Right ventricle myocardium superior (tissue), 1 donor: Measurements from ENCODE around the gene NPAS3. TPM values are rescaled to one million over a fixed set of nuclear protein-coding genes. Genes with fewer than 3 reads are reported as not detected.

Experiments
- ATAC-seq: fragments of 200-7000 bp; cut with Tn5 transposase; one replicate; pipeline ENCODE4 v1.9.1; 2020; ENCODE audit warnings: mild to moderate bottlenecking; ENCODE audit not compliant: poor library complexity
- DNase-seq: peaks from one replicate; pipeline ENCODE4 v3.0.0-alpha.2; 2020
- intact Hi-C: fragments of 100-400 bp; cut with DNase I; formaldehyde crosslinking; loops from one replicate; pipeline ENCODE4 v1.11.2; 2022
- total RNA-seq: library from RNA; stranded (reverse); fragmentation: NEBNext Ultra II Directional; extraction: Animal tissue kit (Norgen Biotek cat#: 25700); gene quantifications from one replicate; pipeline ENCODE4 v1.2.1, GENCODE V29; 2021
- donor health status: DM: no; HTN: yes; CAD: no; lungs with severe emphysema.

The NPAS3 gene
- total RNA-seq, 1 donor from 2014 or later: 1.7 TPM

DNA sequence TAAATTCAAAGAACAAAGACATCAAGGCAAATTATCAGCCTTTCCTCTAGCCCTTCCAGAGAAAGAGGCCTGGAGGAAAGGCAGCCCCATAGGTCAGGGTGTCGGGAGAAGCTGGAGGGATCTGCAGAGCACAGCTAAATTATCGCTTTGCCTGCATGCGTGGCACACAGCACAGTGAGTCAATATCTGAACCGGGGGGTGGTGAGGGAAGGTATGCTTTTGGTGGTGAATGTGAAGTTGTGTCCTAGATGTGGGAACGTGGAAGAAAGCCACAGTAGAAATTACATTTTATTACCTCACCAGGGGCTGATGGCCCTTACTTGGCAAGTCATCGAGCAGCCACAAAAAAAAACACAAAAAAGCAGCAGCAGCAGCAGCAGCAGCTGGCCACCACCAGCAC is 769.0 kb downstream of the NPAS3 start:
- DNase-seq: no peak
- intact Hi-C loops: no loop called here
- no peak for ATAC-seq

DNA sequence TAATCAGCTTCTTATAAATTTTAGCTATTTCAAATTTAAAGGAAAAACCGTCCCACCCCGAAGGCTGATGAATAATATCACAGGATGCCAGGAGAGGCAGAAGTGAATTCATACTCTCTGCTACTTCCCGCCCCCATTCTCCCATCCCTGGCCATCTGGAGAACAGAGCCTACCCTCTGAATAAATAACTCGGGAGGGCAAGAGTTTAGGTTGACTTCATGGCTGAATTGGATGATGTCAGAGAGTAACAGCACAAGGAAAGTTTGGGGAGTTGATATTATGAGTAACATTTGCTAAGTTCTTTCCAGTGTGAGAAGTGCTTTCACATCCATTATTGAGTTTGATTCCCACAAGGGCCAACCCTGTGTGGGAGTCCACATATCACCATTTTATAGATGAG is 770.6 kb downstream of the NPAS3 start:
- no peak for ATAC-seq
- intact Hi-C loops: no loop called here

DNA sequence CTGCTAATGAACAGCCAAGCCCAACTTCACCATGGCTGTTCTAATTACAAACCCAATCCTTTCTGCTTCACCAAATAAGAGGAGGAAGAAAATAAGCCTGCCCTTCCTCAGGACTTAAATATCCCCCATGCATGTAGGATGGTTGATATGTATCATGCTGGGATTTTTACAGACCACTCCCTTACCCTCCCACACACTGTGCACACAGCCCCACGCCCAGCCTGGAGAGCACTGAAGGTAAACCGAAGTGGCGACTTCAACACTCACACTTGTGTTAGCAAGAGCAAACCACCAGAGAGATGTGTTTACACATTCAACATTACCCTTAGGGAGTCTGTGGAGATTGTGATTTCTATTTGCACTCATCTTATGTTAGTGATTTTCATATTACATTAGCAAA is 771.0 kb downstream of the NPAS3 start:
- ATAC-seq: no peak
- DNase-seq: no peak
- intact Hi-C loops: no loop called here

More for the DNA sequence above, 770.6 kb downstream of the NPAS3 start:
- no peak for DNase-seq

DNA sequence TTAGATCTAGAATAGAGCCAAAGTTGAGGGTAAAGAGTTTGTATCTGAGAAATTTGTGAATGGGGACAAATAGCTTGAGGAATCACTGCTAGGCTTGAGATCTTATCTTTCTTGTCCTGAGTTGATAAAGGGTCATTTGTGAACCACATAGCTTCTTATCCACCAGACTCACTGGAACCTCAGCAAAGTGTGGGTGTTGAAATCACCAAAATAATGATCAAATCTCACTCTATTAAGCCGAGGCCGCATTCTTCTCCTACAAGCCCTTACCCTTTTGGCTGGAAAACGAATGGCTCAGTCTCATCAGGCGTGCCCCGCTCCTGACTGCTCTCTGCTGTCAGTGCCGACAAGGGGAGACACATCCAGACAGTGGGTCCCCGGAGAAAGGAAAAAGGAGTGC is 771.6 kb downstream of the NPAS3 start:
- intact Hi-C loops: no loop called here
- DNase-seq: no peak
- ATAC-seq: no peak

DNA sequence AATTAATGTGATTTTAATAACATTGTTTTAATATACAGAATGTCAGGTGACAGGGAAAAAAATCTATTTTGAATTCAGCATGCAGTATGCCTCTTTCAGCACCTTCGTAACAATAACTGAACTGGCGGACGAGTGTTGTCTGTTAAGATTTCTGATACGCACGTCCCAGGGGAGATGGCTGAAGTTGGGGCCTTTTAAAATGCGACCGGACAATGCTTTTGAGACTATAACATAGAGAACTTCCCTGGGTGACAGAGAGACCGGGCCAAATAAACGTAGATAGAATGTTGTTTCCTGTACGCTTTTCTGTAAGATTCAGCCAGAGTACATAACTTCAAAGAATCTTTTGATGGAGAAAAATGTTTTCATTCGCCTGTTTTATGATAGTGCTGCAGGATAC is 772.5 kb downstream of the NPAS3 start:
- intact Hi-C loops: no loop called here
- no peak for DNase-seq
- ATAC-seq: no peak

DNA sequence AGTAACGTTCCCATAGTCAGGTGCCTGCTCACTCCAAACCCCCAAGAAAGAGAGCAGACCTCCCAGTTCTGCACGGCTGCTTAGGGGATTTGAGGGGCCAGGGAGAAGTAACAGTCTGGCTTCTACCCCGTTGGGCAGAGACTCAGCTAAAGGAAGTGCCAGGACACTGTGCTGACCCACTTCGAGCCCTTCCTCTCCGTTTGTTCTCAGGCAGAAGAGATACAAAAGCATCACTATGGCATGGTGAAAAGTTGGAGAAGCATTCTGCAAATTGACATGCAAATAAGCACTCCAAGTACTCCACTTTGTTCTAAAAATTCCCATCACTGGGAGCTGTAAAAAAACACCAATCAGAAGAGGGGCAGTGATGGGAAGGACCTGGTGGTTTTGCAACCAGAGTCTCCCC is 773.1 kb downstream of the NPAS3 start:
- ATAC-seq: no peak

DNA sequence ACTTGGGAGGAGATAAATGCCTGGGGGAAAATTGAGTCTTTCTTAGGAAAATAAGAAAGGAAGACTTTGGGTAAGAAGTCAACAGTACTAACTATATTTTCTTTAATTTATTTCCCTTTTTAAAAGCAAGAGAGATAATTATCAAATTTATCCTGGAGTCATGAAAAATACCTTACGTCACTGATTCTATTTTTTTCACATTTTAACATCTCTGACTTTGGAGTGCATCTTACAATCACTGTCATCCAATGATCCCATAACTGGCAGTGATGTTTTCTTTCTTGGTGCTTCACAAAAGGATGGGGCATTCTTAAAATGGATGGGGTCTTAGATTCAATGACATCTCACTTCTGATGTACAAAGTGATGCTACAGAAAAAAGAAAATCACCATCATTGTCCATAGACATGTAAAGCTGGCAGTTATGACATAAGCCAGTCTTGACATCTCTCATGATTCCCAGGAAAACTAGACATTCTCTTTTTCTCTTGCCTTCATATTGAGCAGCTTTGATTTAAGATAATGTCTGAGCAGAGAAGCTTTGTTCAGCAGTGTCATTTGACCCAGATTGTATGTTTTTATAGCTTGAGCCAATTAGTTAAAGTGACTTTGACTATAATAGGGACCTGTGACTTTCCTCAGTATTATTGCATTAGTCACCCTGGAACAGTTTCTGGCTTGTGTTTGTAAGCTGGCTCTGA is 776.0 kb downstream of the NPAS3 start:
- intact Hi-C loops: no loop called here
- DNase-seq: no peak
- ATAC-seq: no peak

More for the DNA sequence above, 773.1 kb downstream of the NPAS3 start:
- DNase-seq: no peak
- intact Hi-C loops: no loop called here

DNA sequence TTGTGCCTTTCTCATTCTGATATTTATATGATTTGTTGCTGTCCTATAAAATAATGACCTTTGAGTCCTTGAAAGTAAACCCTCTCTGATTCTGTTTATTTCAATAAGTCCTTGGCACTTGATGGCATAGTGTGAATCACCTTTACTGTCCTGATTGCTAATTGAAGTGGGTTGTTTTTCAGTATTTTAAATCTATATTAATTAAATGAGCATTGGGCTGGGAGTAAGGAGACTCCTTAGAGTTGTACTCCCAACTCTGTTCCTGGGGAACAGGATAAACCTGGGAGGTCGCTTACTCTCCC is 776.5 kb downstream of the NPAS3 start:
- intact Hi-C loops: no loop called here
- no peak for ATAC-seq
- DNase-seq: no peak

DNA sequence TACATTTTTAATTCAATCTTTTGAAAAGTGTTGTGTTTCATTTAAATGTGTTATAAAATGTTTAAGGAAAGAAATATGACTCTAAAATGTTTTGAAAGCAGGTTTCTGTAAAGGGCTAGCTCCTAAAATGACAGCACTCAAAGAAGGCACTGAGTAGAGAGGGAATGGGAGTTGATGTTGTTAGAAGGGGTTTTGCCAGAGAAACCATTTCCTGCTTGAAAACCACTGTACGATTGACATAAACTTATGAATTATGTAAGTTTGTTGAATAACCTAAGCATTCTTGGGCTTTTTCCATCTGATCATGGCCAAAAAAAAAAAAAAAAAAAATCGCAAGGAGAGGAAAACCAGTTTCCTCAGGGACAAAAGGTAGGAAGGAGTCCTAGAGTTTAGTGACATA is 778.2 kb downstream of the NPAS3 start:
- ATAC-seq (no peak), DNase-seq (no peak)
- intact Hi-C loops: no loop called here

DNA sequence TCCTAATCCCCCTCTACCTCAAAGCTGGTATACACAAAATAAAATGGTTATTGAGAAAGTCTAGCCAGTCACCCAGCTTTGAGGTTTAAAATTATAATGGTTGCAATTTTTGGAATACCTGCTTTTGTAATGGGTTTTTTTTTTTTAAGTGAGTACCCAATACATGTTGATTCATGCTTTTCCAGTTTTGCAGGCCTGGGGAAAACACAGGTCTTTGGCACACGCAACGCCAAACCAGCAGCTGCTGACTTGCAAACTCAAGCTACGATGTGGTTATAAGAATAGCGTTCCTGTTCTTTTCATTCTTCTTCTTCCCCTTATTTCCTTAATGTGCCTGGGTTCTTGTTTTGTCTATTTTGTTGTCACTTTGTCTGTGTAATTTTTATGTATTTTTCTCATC is 779.2 kb downstream of the NPAS3 start:
- DNase-seq (no peak), ATAC-seq (no peak)
- intact Hi-C loops: no loop called here

DNA sequence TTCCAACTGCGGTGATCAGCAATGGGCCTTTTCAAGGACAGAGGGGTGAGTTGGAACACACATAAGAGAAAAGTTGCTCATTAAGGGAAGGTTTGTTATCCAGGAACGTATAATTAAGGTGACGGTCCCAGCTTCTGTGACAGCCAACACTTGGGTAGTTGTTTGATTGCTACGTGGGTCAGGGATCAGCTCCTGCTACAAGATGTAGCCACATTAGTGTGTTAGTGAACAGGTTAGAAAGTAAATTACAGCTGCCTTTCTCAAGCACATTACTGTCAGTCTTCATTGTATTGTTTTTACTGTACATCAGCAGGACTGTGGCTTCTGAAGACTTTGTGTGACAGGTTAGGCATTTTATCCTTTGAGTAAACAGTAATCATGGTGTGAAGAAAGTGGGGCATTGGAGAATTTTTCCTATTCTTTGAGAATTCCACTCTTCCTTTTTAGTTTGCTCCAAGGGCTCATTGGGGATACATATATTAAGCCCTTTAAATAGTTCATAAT is 781.7 kb downstream of the NPAS3 start:
- DNase-seq: no peak
- intact Hi-C loops: no loop called here
- ATAC-seq: no peak

DNA sequence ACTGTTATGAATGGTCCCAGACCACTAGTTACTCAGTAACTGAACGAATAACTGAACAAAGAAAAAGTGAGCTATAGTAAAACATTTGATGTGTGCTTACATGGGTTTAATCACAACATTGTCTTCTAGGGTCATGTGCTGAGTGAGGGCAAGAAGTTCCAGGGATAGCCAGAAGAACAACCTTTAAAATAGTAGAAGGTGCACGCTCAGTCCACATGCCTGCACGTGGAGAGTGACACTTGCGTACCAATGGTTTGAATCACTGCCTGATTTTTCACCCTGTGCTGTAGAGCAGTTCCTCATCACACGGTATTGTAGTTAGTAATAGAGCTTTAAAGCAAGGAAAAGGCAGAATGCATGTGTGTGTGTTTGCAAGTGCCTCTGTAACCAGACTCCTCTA is 788.0 kb downstream of the NPAS3 start:
- ATAC-seq (no peak), DNase-seq (no peak)
- intact Hi-C loops: no loop called here

DNA sequence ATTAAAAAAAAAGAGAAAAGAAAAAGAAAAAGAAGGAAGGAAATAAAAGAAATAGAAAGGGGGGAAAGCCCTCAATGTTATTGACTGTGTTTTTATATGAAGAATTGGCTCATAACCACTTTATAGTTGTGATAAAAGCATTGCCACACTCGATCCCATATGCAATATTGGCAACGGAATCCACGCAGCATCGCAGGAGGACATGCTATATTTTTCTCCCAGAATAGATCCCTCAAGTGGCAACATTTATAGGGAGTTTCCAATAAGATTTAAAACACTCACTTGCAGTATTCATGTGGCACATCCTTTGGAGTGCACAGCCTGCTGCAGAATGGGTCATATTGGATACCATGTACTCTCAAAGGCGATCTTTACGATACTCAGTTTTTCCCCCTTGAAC is 788.9 kb downstream of the NPAS3 start:
- intact Hi-C loops: no loop called here
- ATAC-seq (no peak), DNase-seq (no peak)

DNA sequence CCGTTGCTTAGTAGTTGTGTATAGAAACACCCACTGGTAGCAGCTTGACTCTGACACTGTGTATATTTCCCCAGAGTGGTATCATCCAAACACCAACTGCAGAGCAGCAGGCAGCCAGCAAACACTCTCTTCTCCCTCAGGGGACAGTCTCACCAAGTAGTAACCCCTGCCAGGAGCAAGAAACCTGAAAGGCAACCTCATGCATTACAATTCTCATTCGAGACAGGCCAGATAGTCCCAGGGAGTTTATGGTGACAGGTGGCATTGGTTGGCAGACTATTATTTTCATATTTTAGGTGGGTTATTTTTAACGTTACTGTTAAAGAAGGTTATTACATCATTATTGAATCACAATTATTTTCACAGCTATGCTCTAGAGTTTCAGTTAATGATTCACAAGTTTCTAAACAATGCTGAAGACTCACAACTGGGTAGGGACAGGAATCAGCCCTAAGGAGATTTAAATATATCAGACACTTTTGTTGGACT is 789.4 kb downstream of the NPAS3 start:
- intact Hi-C loops: no loop called here
- no peak for DNase-seq
- ATAC-seq: no peak

DNA sequence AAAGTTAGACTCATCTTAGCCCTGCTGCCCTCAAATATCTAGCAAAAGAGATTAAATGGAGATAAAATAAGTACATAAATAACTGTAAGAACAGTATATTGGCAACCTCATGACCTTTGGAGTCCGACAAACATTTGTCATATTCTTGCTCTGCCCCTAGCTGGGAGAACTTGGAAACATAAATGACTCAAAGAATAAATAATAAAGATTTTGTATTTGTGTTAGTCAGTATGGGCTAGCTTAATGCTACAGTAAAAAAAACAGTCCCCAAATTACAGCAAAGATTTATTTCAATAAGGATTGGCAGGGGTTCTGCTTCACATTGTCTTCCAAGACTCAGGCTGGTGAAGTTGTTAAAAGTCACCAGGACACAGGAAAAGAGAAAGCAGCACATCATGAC is 791.5 kb downstream of the NPAS3 start:
- DNase-seq: no peak
- no peak for ATAC-seq
- intact Hi-C loops: no loop called here

DNA sequence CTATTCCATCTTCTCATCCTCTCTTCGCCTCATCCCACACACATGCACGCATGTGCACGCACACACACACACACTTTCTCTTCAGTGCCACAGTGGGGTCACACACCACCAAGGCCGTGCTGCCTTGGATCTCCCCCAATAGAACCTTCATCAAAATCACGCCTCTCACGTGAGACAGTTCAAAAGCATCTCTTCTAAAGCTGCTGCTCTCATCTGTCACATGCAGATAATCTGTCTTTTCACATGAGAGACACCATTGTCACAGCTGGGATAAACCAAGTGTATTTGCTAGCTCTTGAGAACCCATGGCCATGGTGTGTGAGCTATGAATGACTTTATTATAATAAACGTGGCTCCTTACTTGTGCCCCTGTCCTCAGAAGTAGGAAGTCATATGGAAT is 793.5 kb downstream of the NPAS3 start:
- intact Hi-C loops: no loop called here
- no peak for DNase-seq
- ATAC-seq: no peak

DNA sequence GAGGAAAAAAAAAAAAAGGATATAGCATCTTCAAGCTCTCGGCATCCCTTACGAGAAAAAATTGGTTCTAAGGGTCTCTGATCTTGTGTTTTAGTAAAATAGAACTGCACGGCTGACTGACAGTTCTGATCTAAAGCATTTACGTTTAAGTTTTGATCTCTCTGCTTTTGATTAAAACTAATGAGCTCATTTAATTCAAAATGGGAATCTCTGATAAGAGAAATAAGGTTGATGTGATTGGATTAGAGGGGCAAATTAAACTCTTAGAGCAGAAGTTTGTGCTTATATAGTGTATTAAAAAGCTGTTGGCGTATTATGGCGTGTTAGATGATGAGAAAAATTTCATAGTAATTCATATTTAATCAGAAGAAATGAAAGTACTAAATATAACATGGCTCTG is 794.6 kb downstream of the NPAS3 start:
- intact Hi-C loops: no loop called here
- ATAC-seq (no peak), DNase-seq (no peak)

DNA sequence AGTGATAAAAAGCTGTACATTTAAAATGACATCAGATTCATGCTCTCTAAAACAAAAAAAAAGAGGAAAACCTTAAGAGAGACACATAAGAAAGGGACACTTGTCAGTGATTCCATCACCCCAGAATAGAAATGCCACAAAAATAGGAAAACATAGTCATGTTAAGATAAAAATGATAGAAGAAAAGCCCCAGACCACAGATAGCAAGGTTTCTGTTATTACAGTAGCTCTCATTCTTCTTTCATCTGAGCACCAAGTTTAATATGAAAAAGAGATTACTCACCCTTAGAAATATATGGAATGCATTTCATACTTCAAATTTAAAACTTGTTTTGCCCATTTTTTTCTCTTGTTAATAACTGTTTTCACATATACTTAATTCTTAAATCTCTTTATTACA is 795.0 kb downstream of the NPAS3 start:
- DNase-seq: no peak
- intact Hi-C loops: no loop called here
- ATAC-seq: no peak

DNA sequence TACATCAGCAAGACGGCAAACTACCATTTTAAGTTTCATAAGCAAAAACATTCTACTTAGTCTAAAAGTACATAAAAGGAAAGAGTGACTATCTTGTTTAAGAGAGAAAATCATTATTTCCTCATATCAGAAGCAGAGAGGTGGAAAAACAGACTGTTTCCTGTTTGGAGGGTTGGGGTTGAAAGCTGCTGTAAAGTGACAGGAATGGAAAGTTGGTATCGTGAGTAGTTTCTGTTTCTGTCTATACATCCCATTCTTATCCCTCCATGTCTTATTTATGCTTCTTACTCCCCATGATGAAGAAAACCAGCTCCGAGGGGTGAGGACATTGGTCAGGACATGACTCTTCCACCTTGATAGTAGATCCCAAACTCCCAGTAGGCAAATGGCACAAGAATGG is 795.7 kb downstream of the NPAS3 start:
- no peak for ATAC-seq
- no peak for DNase-seq
- intact Hi-C loops: no loop called here

DNA sequence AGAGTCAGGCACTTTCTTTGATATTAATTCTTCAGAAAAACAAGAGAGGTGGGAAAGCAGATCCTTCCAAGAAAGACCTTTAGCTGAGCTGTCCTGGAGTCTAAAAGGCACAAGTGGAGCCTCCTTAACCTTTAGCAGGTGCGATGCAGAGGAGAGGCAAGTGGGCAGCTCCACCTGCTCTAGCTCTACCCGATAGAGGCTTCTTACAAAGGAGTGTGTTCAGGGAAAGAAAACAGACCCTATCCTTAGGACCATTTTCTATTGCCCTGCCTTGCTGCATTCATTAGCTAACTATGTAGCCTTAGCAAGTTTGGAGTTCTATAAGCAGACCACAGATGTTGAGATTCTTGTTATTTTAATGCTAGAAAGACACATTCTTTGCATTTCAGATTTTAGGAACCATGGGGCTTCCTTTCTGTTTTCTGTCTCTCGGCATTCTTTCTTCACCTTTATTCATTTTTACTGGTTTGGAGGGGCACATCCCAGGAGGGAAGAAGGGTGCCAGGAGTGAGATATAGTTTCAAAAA is 797.7 kb downstream of the NPAS3 start:
- DNase-seq: no peak
- ATAC-seq: no peak
- intact Hi-C loops: no loop called here

DNA sequence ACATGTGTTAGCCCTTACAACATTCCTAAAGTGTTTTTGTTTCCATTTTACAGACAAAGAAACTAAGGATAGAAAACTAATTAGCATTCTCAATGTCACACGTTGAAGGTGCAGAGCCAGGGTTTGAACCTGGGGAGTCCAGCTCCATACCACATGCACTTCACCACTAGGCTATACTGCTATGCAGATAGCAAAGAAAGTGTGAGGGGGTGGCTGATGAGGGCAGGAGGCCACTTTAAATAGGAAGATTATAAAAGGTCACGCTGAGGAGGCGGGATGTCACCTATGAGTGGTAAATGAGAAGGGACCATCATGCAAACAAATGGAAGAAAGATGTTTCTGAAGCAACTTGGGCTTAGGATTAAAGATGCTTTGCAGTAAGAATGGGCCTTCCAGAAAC is 798.3 kb downstream of the NPAS3 start:
- intact Hi-C loops: no loop called here
- DNase-seq: no peak
- no peak for ATAC-seq
